NB4 (cell line): Measurements from ENCODE around the gene ATRN.

Experiments used
- DNase-seq: peaks from one replicate; pipeline ENCODE4 v3.0.0; 2010; ENCODE audit warnings: low read depth
- H3K4me3 ChIP-seq: one replicate; pipeline ENCODE4 v1.5.1; 2011; ENCODE audit warnings: mild to moderate bottlenecking, low read depth, low read length, moderate library complexity
- CTCF ChIP-seq: IDR thresholded peaks from one replicate; pipeline ENCODE4 v1.5.1; 2012; ENCODE audit warnings: low read depth, low read length
- MAX ChIP-seq: IDR thresholded peaks from 2 replicates; pipeline ENCODE4 v1.6.1; 2011; ENCODE audit warnings: low read depth, low read length
- MYC ChIP-seq: IDR thresholded peaks from 2 replicates; pipeline ENCODE4 v1.6.1; 2011; ENCODE audit warnings: low read depth, low read length
- POLR2A ChIP-seq: IDR thresholded peaks from 2 replicates; pipeline ENCODE4 v1.6.1; 2011; ENCODE audit warnings: mild to moderate bottlenecking; ENCODE audit not compliant: insufficient read length; ENCODE audit errors: extremely low read depth

Gene ATRN

GRCh38 chr20:3686421-3686820 is 215.6 kb downstream of the ATRN start:
- no peak for TF ChIP-seq CTCF
- no peak for TF ChIP-seq MYC
- no peak for TF ChIP-seq MAX
- TF ChIP-seq POLR2A: no peak
- no peak for DNase-seq
- no peak overlapping the region for H3K4me3 ChIP-seq

- no peak for TF ChIP-seq POLR2A
- no peak for TF ChIP-seq MAX
- TF ChIP-seq MYC: no peak
- no peak for TF ChIP-seq CTCF
- no peak overlapping the region for H3K4me3 ChIP-seq
- no peak for DNase-seq
Observed at GRCh38 chr20:3686867-3687321, 216.1 kb downstream of the ATRN start.

- no peak overlapping the region for H3K4me3 ChIP-seq
- peak; percentile 40 for DNase-seq
- TF ChIP-seq CTCF: no peak
- TF ChIP-seq MAX: peak; percentile 59; the same call in 1 of the 2 replicates
Observed at GRCh38 chr20:3687655-3688054, 216.8 kb downstream of the ATRN start.

GRCh38 chr20:3689978-3690377 is 219.2 kb downstream of the ATRN start:
- no peak for DNase-seq
- H3K4me3 ChIP-seq: no peak overlapping the region
- no peak for TF ChIP-seq MYC
- TF ChIP-seq MAX: no peak
- TF ChIP-seq CTCF: no peak
- no peak for TF ChIP-seq POLR2A

- DNase-seq: no peak
- H3K4me3 ChIP-seq: no peak overlapping the region
- no peak for TF ChIP-seq POLR2A
- no peak for TF ChIP-seq MYC
Observed at GRCh38 chr20:3690413-3690812, 219.6 kb downstream of the ATRN start.

GRCh38 chr20:3691306-3691705 is 220.5 kb downstream of the ATRN start:
- H3K4me3 ChIP-seq: no peak overlapping the region
- TF ChIP-seq MAX (no peak), POLR2A (no peak), CTCF (no peak), MYC (no peak)
- DNase-seq: no peak
